Activated CD8-positive, alpha-beta T cell treated with anti-CD3 and anti-CD28 coated beads, Interleukin-2, amount 10 ng/mL, durations not matched to agents 7 days and 5 days (primary cell): ENCODE measurements around the gene PNMA6F. TPM values are rescaled to one million over a fixed set of nuclear protein-coding genes. Genes with fewer than 3 reads are reported as not detected.

ENCODE experiments used
- ATAC-seq: fragments of 150-1000 bp; cut with Tn5 transposase; one replicate; pipeline ENCODE4 v1.10.0; 2021; ENCODE audit warnings: moderate library complexity
- CTCF ChIA-PET: fragments of 350-600 bp; sonication (Branson Sonifier 250); formaldehyde crosslinking; loops from one replicate; lab custom pipeline; 2021; ENCODE audit warnings: antibody characterized with exemption; lab: Charles Lee
- POLR2A ChIA-PET: fragments of 350-600 bp; sonication (Branson Sonifier 250); formaldehyde crosslinking; loops from one replicate; lab custom pipeline; 2021; ENCODE audit warnings: antibody characterized with exemption; lab: Charles Lee
- DNase-seq: peaks from one replicate; pipeline ENCODE4 v3.0.0-alpha.2; 2020
- H3K27ac Mint-ChIP-seq: one replicate; pipeline ENCODE4 v1.8.0; 2021; ENCODE audit warnings: mild to moderate bottlenecking, mixed read lengths
- H3K27me3 Mint-ChIP-seq: one replicate; pipeline ENCODE4 v1.8.0; 2021; ENCODE audit warnings: low read depth, mixed read lengths
- H3K36me3 Mint-ChIP-seq: one replicate; pipeline ENCODE4 v1.8.0; 2021; ENCODE audit warnings: low read depth, mixed read lengths
- H3K4me1 Mint-ChIP-seq: one replicate; pipeline ENCODE4 v1.8.0; 2021; ENCODE audit warnings: low read depth, mixed read lengths
- H3K4me3 Mint-ChIP-seq: one replicate; pipeline ENCODE4 v1.8.0; 2021; ENCODE audit warnings: mild to moderate bottlenecking, mixed read lengths
- H3K9me3 Mint-ChIP-seq: one replicate; pipeline ENCODE4 v1.8.0; 2022; ENCODE audit warnings: mixed read lengths; ENCODE audit not compliant: insufficient read depth
- total RNA-seq, 2 experiments: library from RNA; stranded (reverse); gene quantifications; one replicate each; pipeline ENCODE4 v1.2.3, GENCODE V29; 2021

Gene PNMA6F
- total RNA-seq, 2 experiments from 2014 or later: not detected

- H3K27me3 Mint-ChIP-seq: no peaks in the 10 kb centered on the region
- H3K36me3 Mint-ChIP-seq: peaks cover 53% of the 10 kb centered on the region
- H3K9me3 Mint-ChIP-seq: no peaks in the 10 kb centered on the region
- DNase-seq: no peak
- ChIA-PET POLR2A (no interaction called here), CTCF (no interaction called here)
- ATAC-seq: peak; percentile 42
- H3K27ac Mint-ChIP-seq: peak overlapping the region; percentile 75
- H3K4me1 Mint-ChIP-seq: peaks cover 12% of the 10 kb centered on the region
- no peak overlapping the region for H3K4me3 Mint-ChIP-seq
Observed at GRCh38 chrX:153349952-153350351, 28.4 kb upstream of the PNMA6F start.

GRCh38 chrX:153348421-153348820 lies 26.9 kb upstream of the PNMA6F start:
- CTCF ChIA-PET: no interaction called here
- Mint-ChIP-seq H3K4me1 (peaks cover 27% of the 10 kb centered on the region), H3K36me3 (peaks cover 64% of the 10 kb centered on the region), H3K4me3 (no peak overlapping the region), H3K27ac (peak overlapping the region; percentile 46), H3K9me3 (no peaks in the 10 kb centered on the region), H3K27me3 (no peaks in the 10 kb centered on the region)
- POLR2A ChIA-PET: no interaction called here
- ATAC-seq (no peak), DNase-seq (no peak)

- H3K4me1 Mint-ChIP-seq: peaks cover 36% of the 10 kb centered on the region
- H3K9me3 Mint-ChIP-seq: no peaks in the 10 kb centered on the region
- no peak for DNase-seq
- no peaks in the 10 kb centered on the region for H3K27me3 Mint-ChIP-seq
- H3K27ac Mint-ChIP-seq: no peak overlapping the region
- CTCF ChIA-PET: no interaction called here
- H3K36me3 Mint-ChIP-seq: peaks cover 70% of the 10 kb centered on the region
- POLR2A ChIA-PET: no interaction called here
- no peak for ATAC-seq
- no peak overlapping the region for H3K4me3 Mint-ChIP-seq
Observed at GRCh38 chrX:153347530-153347929, 26.0 kb upstream of the PNMA6F start.

- ChIA-PET CTCF (interaction anchor here (0.9 to 1.4 kb wide), 3 partner anchors 9 to 56 kb away, joined by 3 to 5 read pairs (median 3); partner anchors contain the start of gene ZNF275), POLR2A (interaction anchor here (4.5 kb wide), 1 partner anchor 9 kb away, joined by 25 read pairs; the partner anchor contains the start of gene ZNF275)
- DNase-seq (no peak), ATAC-seq (peak; percentile 50)
- peak overlapping the region; percentile 97 for H3K27ac Mint-ChIP-seq
- peak overlapping the region; percentile 66 for H3K4me3 Mint-ChIP-seq
- no peaks in the 10 kb centered on the region for H3K9me3 Mint-ChIP-seq
- H3K4me1 Mint-ChIP-seq: peaks cover 62% of the 10 kb centered on the region
- H3K27me3 Mint-ChIP-seq: no peaks in the 10 kb centered on the region
- peaks cover 77% of the 10 kb centered on the region for H3K36me3 Mint-ChIP-seq
Observed at GRCh38 chrX:153343674-153344073, 22.1 kb upstream of the PNMA6F start.

- H3K27me3 Mint-ChIP-seq: no peaks in the 10 kb centered on the region
- H3K27ac Mint-ChIP-seq: peak overlapping the region; percentile 97
- H3K36me3 Mint-ChIP-seq: peaks cover 79% of the 10 kb centered on the region
- ChIA-PET CTCF (interaction anchor here (0.9 to 1.4 kb wide), 3 partner anchors 9 to 57 kb away, joined by 3 to 5 read pairs (median 3); partner anchors contain the start of gene ZNF275), POLR2A (interaction anchor here (4.5 kb wide), 1 partner anchor 8 kb away, joined by 25 read pairs; the partner anchor contains the start of gene ZNF275)
- peaks cover 69% of the 10 kb centered on the region for H3K4me1 Mint-ChIP-seq
- H3K9me3 Mint-ChIP-seq: no peaks in the 10 kb centered on the region
- ATAC-seq: peak; percentile 59
- H3K4me3 Mint-ChIP-seq: peak overlapping the region; percentile 66
- peak; percentile 35 for DNase-seq
Observed at GRCh38 chrX:153342762-153343558, 21.4 kb upstream of the PNMA6F start.

GRCh38 chrX:153340111-153340510 lies 18.5 kb upstream of the PNMA6F start:
- POLR2A ChIA-PET: no interaction called here
- Mint-ChIP-seq H3K36me3 (peaks cover 82% of the 10 kb centered on the region), H3K4me1 (peaks cover 94% of the 10 kb centered on the region), H3K4me3 (no peak overlapping the region), H3K27ac (no peak overlapping the region), H3K9me3 (no peaks in the 10 kb centered on the region), H3K27me3 (no peaks in the 10 kb centered on the region)
- no peak for ATAC-seq
- DNase-seq: no peak
- CTCF ChIA-PET: no interaction called here

GRCh38 chrX:153339662-153340061 lies 18.1 kb upstream of the PNMA6F start:
- DNase-seq (no peak), ATAC-seq (no peak)
- Mint-ChIP-seq H3K4me3 (no peak overlapping the region), H3K27me3 (no peaks in the 10 kb centered on the region), H3K36me3 (peaks cover 77% of the 10 kb centered on the region), H3K9me3 (no peaks in the 10 kb centered on the region), H3K27ac (peak overlapping the region; percentile 68), H3K4me1 (peaks cover 92% of the 10 kb centered on the region)
- POLR2A ChIA-PET: no interaction called here
- CTCF ChIA-PET: no interaction called here

- Mint-ChIP-seq H3K9me3 (no peaks in the 10 kb centered on the region), H3K4me1 (peaks cover 84% of the 10 kb centered on the region), H3K36me3 (peaks cover 69% of the 10 kb centered on the region), H3K27ac (peak overlapping the region; percentile 83), H3K4me3 (peak overlapping the region; percentile 49), H3K27me3 (no peaks in the 10 kb centered on the region)
- CTCF ChIA-PET: no interaction called here
- DNase-seq (no peak), ATAC-seq (no peak)
- POLR2A ChIA-PET: no interaction called here
Observed at GRCh38 chrX:153338836-153339235, 17.3 kb upstream of the PNMA6F start.

GRCh38 chrX:153336988-153337387 lies 15.4 kb upstream of the PNMA6F start:
- Mint-ChIP-seq H3K4me1 (peaks cover 71% of the 10 kb centered on the region), H3K27ac (peak overlapping the region; percentile 81), H3K27me3 (peaks cover 3% of the 10 kb centered on the region), H3K4me3 (no peak overlapping the region), H3K9me3 (no peaks in the 10 kb centered on the region), H3K36me3 (peaks cover 54% of the 10 kb centered on the region)
- no peak for DNase-seq
- CTCF ChIA-PET: no interaction called here
- POLR2A ChIA-PET: no interaction called here
- ATAC-seq: no peak

GRCh38 chrX:153336121-153336894 lies 14.7 kb upstream of the PNMA6F start:
- Mint-ChIP-seq H3K36me3 (peaks cover 47% of the 10 kb centered on the region), H3K27me3 (peaks cover 3% of the 10 kb centered on the region), H3K9me3 (no peaks in the 10 kb centered on the region), H3K4me3 (peak overlapping the region; percentile 80), H3K27ac (peak overlapping the region; percentile 81), H3K4me1 (peaks cover 64% of the 10 kb centered on the region)
- no peak for DNase-seq
- CTCF ChIA-PET: interaction anchor here (0.9 kb wide), 1 partner anchor 304 kb away, joined by 3 read pairs; no protein-coding TSS in a partner anchor
- POLR2A ChIA-PET: interaction anchor here (0.7 kb wide), 1 partner anchor 18 kb away, joined by 3 read pairs; no protein-coding TSS in a partner anchor
- ATAC-seq: no peak

- peaks cover 49% of the 10 kb centered on the region for H3K4me1 Mint-ChIP-seq
- peak overlapping the region; percentile 80 for H3K4me3 Mint-ChIP-seq
- DNase-seq (no peak), ATAC-seq (no peak)
- ChIA-PET CTCF (interaction anchor here (1.1 to 1.5 kb wide), 2 partner anchors 9 to 302 kb away, joined by 3 to 5 read pairs; no protein-coding TSS in a partner anchor), POLR2A (interaction anchor here (0.5 to 2.2 kb wide), 2 partner anchors 10 to 1338 kb away, joined by 4 to 25 read pairs; no protein-coding TSS in a partner anchor)
- H3K9me3 Mint-ChIP-seq: no peaks in the 10 kb centered on the region
- peak overlapping the region; percentile 89 for H3K27ac Mint-ChIP-seq
- H3K27me3 Mint-ChIP-seq: peaks cover 9% of the 10 kb centered on the region
- peaks cover 35% of the 10 kb centered on the region for H3K36me3 Mint-ChIP-seq
Observed at GRCh38 chrX:153334654-153335295, 13.2 kb upstream of the PNMA6F start.
